Osteoblast (primary cell): Measurements from ENCODE around the gene ZNF83. TPM values are rescaled to one million over a fixed set of nuclear protein-coding genes. Genes with fewer than 3 reads are reported as not detected.
"Not testable (repeated sequence)": the region's sequence is repeated elsewhere in the genome, so short reads cannot be mapped to it uniquely, and the experiment has no call there.

Source experiments
- DNase-seq: peaks from one replicate; pipeline ENCODE4 v3.0.0; 2011; ENCODE audit warnings: low spot score, mixed read lengths; ENCODE audit not compliant: insufficient read length; ENCODE audit errors: missing footprints
- H2AFZ ChIP-seq: 2 replicates; pipeline ENCODE4 v1.6.0; 2011; ENCODE audit warnings: mild to moderate bottlenecking, low read length
- H3K27ac ChIP-seq: 2 replicates; pipeline ENCODE4 v1.5.1; 2011; ENCODE audit warnings: mild to moderate bottlenecking, low read depth, low read length, moderate library complexity
- H3K27me3 ChIP-seq: 2 replicates; pipeline ENCODE4 v1.6.0; 2012; ENCODE audit warnings: mild to moderate bottlenecking, control low read depth, inconsistent platforms, low read length, moderate library complexity; ENCODE audit not compliant: insufficient read depth
- H3K36me3 ChIP-seq: 2 replicates; pipeline ENCODE4 v1.5.1; 2011; ENCODE audit warnings: mild to moderate bottlenecking, low read length, control low read depth, moderate library complexity; ENCODE audit not compliant: insufficient read depth
- H3K4me1 ChIP-seq: 2 replicates; pipeline ENCODE4 v1.5.1; 2011; ENCODE audit warnings: mild to moderate bottlenecking, low read length, control low read depth, moderate library complexity; ENCODE audit not compliant: insufficient read depth
- H3K4me2 ChIP-seq: 2 replicates; pipeline ENCODE4 v1.6.0; 2011; ENCODE audit warnings: mild to moderate bottlenecking, low read length; ENCODE audit not compliant: insufficient read depth
- H3K4me3 ChIP-seq: fragments of 200-600 bp; sonication (generic); 3 replicates; pipeline ENCODE4 v1.5.1; 2012; ENCODE audit warnings: mild to moderate bottlenecking, low read length, inconsistent platforms; ENCODE audit not compliant: insufficient read depth
- H3K79me2 ChIP-seq: 2 replicates; pipeline ENCODE4 v1.6.0; 2012; ENCODE audit warnings: mild to moderate bottlenecking, low read length, control low read depth, inconsistent platforms; ENCODE audit not compliant: insufficient read depth
- H3K9me3 ChIP-seq: 2 replicates; pipeline ENCODE4 v1.5.1; 2011; ENCODE audit warnings: low read depth, low read length, control low read depth
- H4K20me1 ChIP-seq: 2 replicates; pipeline ENCODE4 v1.6.0; 2012; ENCODE audit warnings: mild to moderate bottlenecking, low read length, control low read depth; ENCODE audit not compliant: insufficient read depth
- total RNA-seq: library from RNA; depleted of rRNA; stranded (reverse); fragments of >200 nt; gene quantifications from 2 replicates; pipeline ENCODE4 v1.2.3, GENCODE V29; 2012
- TF ChIP-seq, protein P1 (sequence below): IDR thresholded peaks from 2 replicates; pipeline ENCODE4 v1.5.1; 2011; ENCODE audit warnings: mild to moderate bottlenecking, low read depth, low read length, moderate library complexity; ENCODE audit errors: extremely low read depth

The ZNF83 gene
- total RNA-seq = 52.8 and 59.5 TPM in 2 replicates

DNA sequence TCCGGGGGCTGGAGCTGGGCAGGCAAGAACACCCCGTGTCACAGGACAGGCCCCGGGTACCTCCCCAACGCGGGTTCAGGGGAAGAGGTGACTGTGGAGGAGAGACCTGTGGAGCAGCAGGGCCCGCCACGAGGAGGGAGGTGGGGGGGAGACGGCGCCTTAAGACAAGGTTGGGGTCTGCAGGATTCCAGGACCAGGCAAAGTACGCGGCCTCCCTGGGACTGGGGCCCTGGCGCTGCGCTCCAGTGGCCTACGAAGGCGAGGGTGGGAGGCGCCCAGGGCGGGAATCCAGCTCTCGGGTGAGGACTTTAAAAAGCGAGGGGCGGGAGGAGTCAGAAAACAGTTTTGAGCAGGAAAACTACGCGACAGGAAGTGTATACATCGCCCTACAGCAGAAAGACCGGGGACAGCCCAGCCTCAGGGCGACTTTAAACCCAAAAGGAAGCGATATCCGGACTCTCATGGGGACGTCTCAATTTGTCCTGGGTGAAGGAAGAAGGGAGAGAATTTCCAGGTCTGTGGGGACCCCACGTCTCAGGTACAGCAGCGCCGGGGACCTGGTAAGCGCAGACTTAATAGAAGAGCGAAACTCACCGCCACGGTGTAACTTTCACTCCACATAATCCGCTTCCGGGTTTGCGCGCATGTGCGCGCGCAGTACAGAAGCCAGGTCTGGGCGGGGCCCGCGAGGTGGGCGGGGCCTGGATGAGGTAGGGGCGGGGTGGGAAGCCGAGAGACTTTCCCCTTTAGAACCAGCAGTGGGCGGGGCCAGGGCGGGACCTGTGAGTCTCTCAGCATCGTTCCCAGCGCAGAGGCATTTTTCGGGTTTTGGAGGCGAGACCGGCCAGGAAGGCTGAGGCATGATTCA lies at the start of gene ZNF83:
TSS of gene ZNF83 (minus strand) at position 638 of the 868 bp plus-strand sequence.
- Histone ChIP-seq H3K4me1 (peaks cover 16% of the 10 kb centered on the region), H4K20me1 (no peaks in the 10 kb centered on the region), H3K27me3 (no peaks in the 10 kb centered on the region), H3K79me2 (peaks cover 8% of the 10 kb centered on the region), H3K4me2 (peak within 1 kb of the TSS; percentile 87), H3K36me3 (peaks cover 13% of the 10 kb centered on the region), H3K9me3 (no peaks in the 10 kb centered on the region), H2AFZ (peak within 1 kb of the TSS; percentile 91), H3K27ac (peak within 1 kb of the TSS; percentile 90), H3K4me3 (peak within 1 kb of the TSS; percentile 81)
- TF ChIP-seq, protein P1, sequence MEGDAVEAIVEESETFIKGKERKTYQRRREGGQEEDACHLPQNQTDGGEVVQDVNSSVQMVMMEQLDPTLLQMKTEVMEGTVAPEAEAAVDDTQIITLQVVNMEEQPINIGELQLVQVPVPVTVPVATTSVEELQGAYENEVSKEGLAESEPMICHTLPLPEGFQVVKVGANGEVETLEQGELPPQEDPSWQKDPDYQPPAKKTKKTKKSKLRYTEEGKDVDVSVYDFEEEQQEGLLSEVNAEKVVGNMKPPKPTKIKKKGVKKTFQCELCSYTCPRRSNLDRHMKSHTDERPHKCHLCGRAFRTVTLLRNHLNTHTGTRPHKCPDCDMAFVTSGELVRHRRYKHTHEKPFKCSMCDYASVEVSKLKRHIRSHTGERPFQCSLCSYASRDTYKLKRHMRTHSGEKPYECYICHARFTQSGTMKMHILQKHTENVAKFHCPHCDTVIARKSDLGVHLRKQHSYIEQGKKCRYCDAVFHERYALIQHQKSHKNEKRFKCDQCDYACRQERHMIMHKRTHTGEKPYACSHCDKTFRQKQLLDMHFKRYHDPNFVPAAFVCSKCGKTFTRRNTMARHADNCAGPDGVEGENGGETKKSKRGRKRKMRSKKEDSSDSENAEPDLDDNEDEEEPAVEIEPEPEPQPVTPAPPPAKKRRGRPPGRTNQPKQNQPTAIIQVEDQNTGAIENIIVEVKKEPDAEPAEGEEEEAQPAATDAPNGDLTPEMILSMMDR = no peak
- peak; percentile 95 for DNase-seq

GRCh38 chr19:52687684-52688083 lies 49.5 kb upstream of the ZNF83 start:
- no peak for DNase-seq
- TF ChIP-seq, protein P1 = no peak
- no peak overlapping the region for H2AFZ ChIP-seq
- H3K27ac ChIP-seq = no peak overlapping the region
- no peaks in the 10 kb centered on the region for H3K27me3 ChIP-seq
- peaks cover 5% of the 10 kb centered on the region for H3K36me3 ChIP-seq
- peaks cover 20% of the 10 kb centered on the region for H3K4me1 ChIP-seq
- peaks cover 63% of the 10 kb centered on the region for H3K79me2 ChIP-seq
- H3K4me3 ChIP-seq = no peak overlapping the region
- no peaks in the 10 kb centered on the region for H4K20me1 ChIP-seq
- H3K4me2 ChIP-seq = no peak overlapping the region
- no peaks in the 10 kb centered on the region for H3K9me3 ChIP-seq

GRCh38 chr19:52685811-52686210 lies 47.7 kb upstream of the ZNF83 start:
- H3K36me3 ChIP-seq = peaks cover 5% of the 10 kb centered on the region
- H3K79me2 ChIP-seq = peaks cover 76% of the 10 kb centered on the region
- no peaks in the 10 kb centered on the region for H3K27me3 ChIP-seq
- no peaks in the 10 kb centered on the region for H3K9me3 ChIP-seq
- peaks cover 14% of the 10 kb centered on the region for H3K4me1 ChIP-seq
- no peaks in the 10 kb centered on the region for H4K20me1 ChIP-seq
- TF ChIP-seq, protein P1 = no peak
- no peak for DNase-seq
- peak overlapping the region; percentile 51 for H3K4me2 ChIP-seq
- H2AFZ ChIP-seq = peak overlapping the region; percentile 29
- H3K4me3 ChIP-seq = no peak overlapping the region
- H3K27ac ChIP-seq = peak overlapping the region; percentile 19

DNA sequence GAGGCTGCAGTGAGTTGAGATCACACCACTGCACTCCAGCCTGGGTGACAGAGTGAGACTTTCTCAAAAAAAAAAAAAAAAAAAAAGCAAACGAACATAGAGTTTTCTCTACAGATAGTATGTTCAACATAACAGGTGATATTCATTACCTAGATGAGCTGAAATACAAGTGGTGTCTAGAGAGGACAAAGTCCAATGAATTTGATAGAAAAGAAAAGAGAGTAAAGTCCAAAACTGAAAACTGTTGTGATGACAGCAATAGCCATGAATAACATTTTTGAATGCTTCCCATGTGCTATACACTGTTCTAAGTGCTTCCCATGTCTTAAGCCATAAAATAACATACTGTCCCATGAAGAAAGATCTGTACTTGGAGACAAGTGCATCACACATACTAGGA lies 43.1 kb upstream of the ZNF83 start:
- not testable (repeated sequence) for H3K9me3 ChIP-seq, DNase-seq, H3K27ac ChIP-seq, H3K36me3 ChIP-seq, H3K27me3 ChIP-seq, H2AFZ ChIP-seq, H4K20me1 ChIP-seq, H3K4me2 ChIP-seq, H3K4me1 ChIP-seq, H3K4me3 ChIP-seq
- peaks cover 80% of the 10 kb centered on the region for H3K79me2 ChIP-seq
